Neural cell (in vitro differentiated cells): ENCODE measurements around the gene THAP8. TPM values are rescaled to one million over a fixed set of nuclear protein-coding genes. Genes with fewer than 3 reads are reported as not detected.

ENCODE experiments used
- H2AFZ ChIP-seq: fragments of 200-600, 300-800 bp; sonication (generic), shearing (Covaris generic); 2 replicates; pipeline ENCODE4 v1.6.0; 2014; ENCODE audit warnings: low read depth, mild to moderate bottlenecking, antibody characterized with exemption, low read length, moderate library complexity
- H3F3A ChIP-seq: fragments of 200-600 bp; shearing (Covaris generic); 2 replicates; pipeline ENCODE4 v1.6.1; 2016; ENCODE audit warnings: mild to moderate bottlenecking, moderate library complexity, mixed read lengths, antibody characterized with exemption, low read length; ENCODE audit not compliant: insufficient read depth, poor library complexity, severe bottlenecking
- H3K27ac ChIP-seq: fragments of 200-600, 300-800 bp; sonication (generic), shearing (Covaris generic); 2 replicates; pipeline ENCODE4 v1.5.1; 2014; ENCODE audit warnings: mild to moderate bottlenecking, low read length, moderate library complexity
- H3K27me3 ChIP-seq: fragments of 300-800, 200-600 bp; sonication (generic), shearing (Covaris generic); 2 replicates; pipeline ENCODE4 v1.6.0; 2014; ENCODE audit warnings: mild to moderate bottlenecking, low read depth, low read length, moderate library complexity; ENCODE audit not compliant: insufficient read depth
- H3K36me3 ChIP-seq: fragments of 300-800, 200-600 bp; sonication (generic), shearing (Covaris generic); 2 replicates; pipeline ENCODE4 v1.5.1; 2014; ENCODE audit warnings: mild to moderate bottlenecking, antibody characterized with exemption, low read length, moderate library complexity; ENCODE audit not compliant: insufficient read depth
- H3K4me2 ChIP-seq: fragments of 300-800, 200-600 bp; sonication (generic), shearing (Covaris generic); 2 replicates; pipeline ENCODE4 v1.6.0; 2014; ENCODE audit warnings: mild to moderate bottlenecking, low read length
- H3K4me3 ChIP-seq: fragments of 300-800, 200-600 bp; sonication (generic), shearing (Covaris generic); 2 replicates; pipeline ENCODE4 v1.5.1; 2014; ENCODE audit warnings: mild to moderate bottlenecking, low read length, moderate library complexity
- H3K79me2 ChIP-seq: fragments of 200-600 bp; shearing (Covaris generic); replicated peaks from 2 replicates; pipeline ENCODE4 v1.6.0; 2014; ENCODE audit warnings: mild to moderate bottlenecking, low read length, moderate library complexity; ENCODE audit not compliant: insufficient read depth
- H3K9ac ChIP-seq: fragments of 300-800, 200-600 bp; sonication (generic), shearing (Covaris generic); 2 replicates; pipeline ENCODE4 v1.6.1; 2016; ENCODE audit warnings: mild to moderate bottlenecking, low read length, mixed read lengths
- H3K9me2 ChIP-seq: fragments of 200-600 bp; shearing (Covaris generic); 2 replicates; pipeline ENCODE4 v1.6.1; 2016; ENCODE audit warnings: mild to moderate bottlenecking, low read length, mixed read lengths; ENCODE audit not compliant: insufficient read depth
- H3K9me3 ChIP-seq: fragments of 200-600, 300-800 bp; sonication (generic), shearing (Covaris generic); 2 replicates; pipeline ENCODE4 v1.6.1; 2016; ENCODE audit warnings: mild to moderate bottlenecking, mixed run types, low read length, moderate library complexity, mixed read lengths
- H4K20me1 ChIP-seq: fragments of 200-600 bp; shearing (Covaris generic); 2 replicates; pipeline ENCODE4 v1.6.1; 2016; ENCODE audit warnings: mild to moderate bottlenecking, mixed run types; ENCODE audit not compliant: insufficient read depth
- EP300 ChIP-seq: fragments of 450-650 bp; conservative IDR thresholded peaks from 2 replicates; pipeline ENCODE4 v1.6.1; 2014; ENCODE audit warnings: antibody characterized with exemption, mild to moderate bottlenecking, moderate library complexity; ENCODE audit not compliant: poor library complexity, severe bottlenecking
- EZH2 ChIP-seq: fragments of 200-600, 300-800 bp; shearing (Covaris generic), sonication (generic); IDR thresholded peaks from 2 replicates; pipeline ENCODE4 v1.6.1; 2014; ENCODE audit warnings: antibody characterized with exemption, low read length, borderline replicate concordance, mild to moderate bottlenecking; ENCODE audit not compliant: insufficient read depth, poor library complexity, severe bottlenecking
- MXI1 ChIP-seq: fragments of 450-650 bp; conservative IDR thresholded peaks from 2 replicates; pipeline ENCODE4 v1.6.1; 2014; ENCODE audit warnings: antibody characterized with exemption, mild to moderate bottlenecking; ENCODE audit not compliant: poor library complexity, severe bottlenecking
- POLR2AphosphoS5 ChIP-seq: IDR thresholded peaks from 2 replicates; pipeline ENCODE4 v1.6.1; 2012
- RAD21 ChIP-seq: fragments of 450-650 bp; conservative IDR thresholded peaks from 2 replicates; pipeline ENCODE4 v1.6.1; 2014; ENCODE audit warnings: antibody characterized with exemption, mild to moderate bottlenecking, moderate library complexity
- SMC3 ChIP-seq: fragments of 450-650 bp; conservative IDR thresholded peaks from 2 replicates; pipeline ENCODE4 v1.6.1; 2014; ENCODE audit warnings: antibody characterized with exemption, mild to moderate bottlenecking, moderate library complexity; ENCODE audit not compliant: poor library complexity
- TAF1 ChIP-seq: IDR thresholded peaks from 2 replicates; pipeline ENCODE4 v1.6.1; 2012; ENCODE audit warnings: low read depth
- polyA plus RNA-seq: library from polyadenylated mRNA; depleted of rRNA; stranded (reverse); fragments of >200 nt; gene quantifications from 2 replicates; pipeline ENCODE4 v1.2.3, GENCODE V29; 2014
- TF ChIP-seq, protein P1 (sequence below): IDR thresholded peaks from 2 replicates; pipeline ENCODE4 v1.6.1; 2012; ENCODE audit warnings: borderline replicate concordance
- TF ChIP-seq, protein P2 (sequence below): fragments of 450-650 bp; IDR thresholded peaks from 2 replicates; pipeline ENCODE4 v1.5.1; 2014; ENCODE audit warnings: antibody characterized with exemption, mild to moderate bottlenecking, moderate library complexity; ENCODE audit not compliant: poor library complexity, severe bottlenecking

Gene THAP8
- polyA plus RNA-seq, 1 donor from 2014 or later: 5.5 TPM

DNA sequence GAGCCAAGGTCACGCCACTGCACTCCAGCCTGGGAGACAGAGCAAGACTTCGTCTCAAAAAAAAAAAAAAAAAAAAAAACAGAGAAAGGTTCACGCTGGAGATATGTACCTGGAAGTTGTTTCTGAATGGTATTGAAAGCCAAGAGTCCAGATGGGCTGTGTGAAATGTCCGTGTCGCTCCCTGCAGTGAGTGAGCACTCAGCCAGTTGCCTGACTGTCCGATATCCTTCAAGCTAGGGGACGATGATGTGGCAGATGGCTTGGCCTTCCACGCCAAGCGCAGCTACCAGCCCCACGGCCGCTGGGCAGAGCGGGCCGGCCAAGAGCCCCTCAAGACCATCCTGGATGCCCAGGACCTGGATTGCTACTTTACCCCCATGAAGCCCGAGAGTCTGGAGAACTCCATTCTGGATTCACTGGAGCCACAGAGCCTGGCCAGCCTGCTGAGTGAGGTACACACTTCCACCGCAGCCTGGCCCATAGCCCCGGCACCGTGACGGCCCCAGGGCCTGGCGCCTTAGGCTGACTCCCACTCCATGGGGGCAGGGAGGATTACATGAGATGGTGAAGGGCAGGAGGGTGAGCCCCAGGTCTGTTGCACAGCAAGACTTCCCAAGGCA lies 45.2 kb upstream of the THAP8 start:
- Histone ChIP-seq H3K4me2 (no peak overlapping the region), H3K27me3 (no peaks in the 10 kb centered on the region), H4K20me1 (no peaks in the 10 kb centered on the region), H3K27ac (no peak overlapping the region), H3K4me3 (no peak overlapping the region), H3F3A (no peaks in the 10 kb centered on the region), H3K36me3 (no peaks in the 10 kb centered on the region), H2AFZ (no peak overlapping the region), H3K9me2 (no peaks in the 10 kb centered on the region), H3K79me2 (no peaks in the 10 kb centered on the region), H3K9me3 (no peaks in the 10 kb centered on the region), H3K9ac (no peak overlapping the region)
- TF ChIP-seq, protein P1, sequence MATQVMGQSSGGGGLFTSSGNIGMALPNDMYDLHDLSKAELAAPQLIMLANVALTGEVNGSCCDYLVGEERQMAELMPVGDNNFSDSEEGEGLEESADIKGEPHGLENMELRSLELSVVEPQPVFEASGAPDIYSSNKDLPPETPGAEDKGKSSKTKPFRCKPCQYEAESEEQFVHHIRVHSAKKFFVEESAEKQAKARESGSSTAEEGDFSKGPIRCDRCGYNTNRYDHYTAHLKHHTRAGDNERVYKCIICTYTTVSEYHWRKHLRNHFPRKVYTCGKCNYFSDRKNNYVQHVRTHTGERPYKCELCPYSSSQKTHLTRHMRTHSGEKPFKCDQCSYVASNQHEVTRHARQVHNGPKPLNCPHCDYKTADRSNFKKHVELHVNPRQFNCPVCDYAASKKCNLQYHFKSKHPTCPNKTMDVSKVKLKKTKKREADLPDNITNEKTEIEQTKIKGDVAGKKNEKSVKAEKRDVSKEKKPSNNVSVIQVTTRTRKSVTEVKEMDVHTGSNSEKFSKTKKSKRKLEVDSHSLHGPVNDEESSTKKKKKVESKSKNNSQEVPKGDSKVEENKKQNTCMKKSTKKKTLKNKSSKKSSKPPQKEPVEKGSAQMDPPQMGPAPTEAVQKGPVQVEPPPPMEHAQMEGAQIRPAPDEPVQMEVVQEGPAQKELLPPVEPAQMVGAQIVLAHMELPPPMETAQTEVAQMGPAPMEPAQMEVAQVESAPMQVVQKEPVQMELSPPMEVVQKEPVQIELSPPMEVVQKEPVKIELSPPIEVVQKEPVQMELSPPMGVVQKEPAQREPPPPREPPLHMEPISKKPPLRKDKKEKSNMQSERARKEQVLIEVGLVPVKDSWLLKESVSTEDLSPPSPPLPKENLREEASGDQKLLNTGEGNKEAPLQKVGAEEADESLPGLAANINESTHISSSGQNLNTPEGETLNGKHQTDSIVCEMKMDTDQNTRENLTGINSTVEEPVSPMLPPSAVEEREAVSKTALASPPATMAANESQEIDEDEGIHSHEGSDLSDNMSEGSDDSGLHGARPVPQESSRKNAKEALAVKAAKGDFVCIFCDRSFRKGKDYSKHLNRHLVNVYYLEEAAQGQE: no peak
- TF ChIP-seq EP300 (no peak), RAD21 (no peak), EZH2 (no peak)
- TF ChIP-seq, protein P2, sequence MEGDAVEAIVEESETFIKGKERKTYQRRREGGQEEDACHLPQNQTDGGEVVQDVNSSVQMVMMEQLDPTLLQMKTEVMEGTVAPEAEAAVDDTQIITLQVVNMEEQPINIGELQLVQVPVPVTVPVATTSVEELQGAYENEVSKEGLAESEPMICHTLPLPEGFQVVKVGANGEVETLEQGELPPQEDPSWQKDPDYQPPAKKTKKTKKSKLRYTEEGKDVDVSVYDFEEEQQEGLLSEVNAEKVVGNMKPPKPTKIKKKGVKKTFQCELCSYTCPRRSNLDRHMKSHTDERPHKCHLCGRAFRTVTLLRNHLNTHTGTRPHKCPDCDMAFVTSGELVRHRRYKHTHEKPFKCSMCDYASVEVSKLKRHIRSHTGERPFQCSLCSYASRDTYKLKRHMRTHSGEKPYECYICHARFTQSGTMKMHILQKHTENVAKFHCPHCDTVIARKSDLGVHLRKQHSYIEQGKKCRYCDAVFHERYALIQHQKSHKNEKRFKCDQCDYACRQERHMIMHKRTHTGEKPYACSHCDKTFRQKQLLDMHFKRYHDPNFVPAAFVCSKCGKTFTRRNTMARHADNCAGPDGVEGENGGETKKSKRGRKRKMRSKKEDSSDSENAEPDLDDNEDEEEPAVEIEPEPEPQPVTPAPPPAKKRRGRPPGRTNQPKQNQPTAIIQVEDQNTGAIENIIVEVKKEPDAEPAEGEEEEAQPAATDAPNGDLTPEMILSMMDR: no peak

DNA sequence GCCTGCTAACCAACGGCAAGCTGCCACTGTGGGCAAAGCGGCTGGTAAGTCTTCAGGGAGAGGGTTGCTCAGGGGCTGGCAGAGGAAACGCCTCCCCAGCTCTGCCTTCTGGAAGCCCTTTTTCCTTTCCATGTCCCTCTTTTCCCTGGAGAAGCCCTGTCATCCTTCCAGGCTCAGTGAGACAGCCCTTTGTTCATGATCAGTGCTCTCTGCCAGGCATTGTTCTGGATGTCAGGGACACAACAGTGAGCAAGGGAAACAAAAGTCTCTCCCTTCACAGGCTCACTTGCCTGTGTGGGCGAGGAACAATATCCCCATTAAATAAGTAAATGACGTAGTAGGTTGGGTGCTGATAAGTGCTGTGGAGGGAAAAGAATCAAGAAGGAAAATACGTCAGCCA lies 43.0 kb upstream of the THAP8 start:
- Histone ChIP-seq H3K27ac (no peak overlapping the region), H3K9ac (no peak overlapping the region), H3K79me2 (no peaks in the 10 kb centered on the region), H3K36me3 (no peaks in the 10 kb centered on the region), H3F3A (no peaks in the 10 kb centered on the region), H3K9me3 (no peaks in the 10 kb centered on the region), H4K20me1 (no peaks in the 10 kb centered on the region), H3K9me2 (no peaks in the 10 kb centered on the region), H3K4me2 (no peak overlapping the region), H3K27me3 (no peaks in the 10 kb centered on the region), H3K4me3 (no peak overlapping the region), H2AFZ (no peak overlapping the region)
- TF ChIP-seq MXI1: no peak
- no peak for TF ChIP-seq EZH2
- TF ChIP-seq POLR2AphosphoS5: no peak
- no peak for TF ChIP-seq RAD21
- no peak for TF ChIP-seq TAF1
- TF ChIP-seq, protein P2: no peak
- TF ChIP-seq EP300: no peak
- TF ChIP-seq, protein P1: no peak
- no peak for TF ChIP-seq SMC3
